Measurements from ENCODE around the gene YPEL4.

DNA sequence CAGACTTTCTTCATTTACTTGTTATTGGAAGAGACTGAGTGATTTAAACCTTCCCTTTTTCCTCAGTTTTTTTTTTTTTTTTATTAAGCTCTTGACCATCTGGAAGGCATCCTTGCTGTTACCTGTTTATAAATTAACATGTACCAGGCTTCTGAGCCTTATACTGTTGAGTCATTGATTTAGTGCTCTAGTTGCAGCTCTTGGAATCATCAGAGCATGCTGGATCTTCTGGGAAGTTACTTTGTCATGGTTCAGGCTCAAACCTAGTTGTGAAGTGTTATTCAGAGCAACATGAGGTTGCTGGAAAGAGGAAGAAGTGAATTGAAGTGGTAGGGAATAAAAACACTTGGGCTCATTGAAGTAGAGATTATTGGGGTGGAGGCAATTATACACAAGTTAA, 24.5 kb upstream of the YPEL4 start:
- TF ChIP-seq, protein P1, sequence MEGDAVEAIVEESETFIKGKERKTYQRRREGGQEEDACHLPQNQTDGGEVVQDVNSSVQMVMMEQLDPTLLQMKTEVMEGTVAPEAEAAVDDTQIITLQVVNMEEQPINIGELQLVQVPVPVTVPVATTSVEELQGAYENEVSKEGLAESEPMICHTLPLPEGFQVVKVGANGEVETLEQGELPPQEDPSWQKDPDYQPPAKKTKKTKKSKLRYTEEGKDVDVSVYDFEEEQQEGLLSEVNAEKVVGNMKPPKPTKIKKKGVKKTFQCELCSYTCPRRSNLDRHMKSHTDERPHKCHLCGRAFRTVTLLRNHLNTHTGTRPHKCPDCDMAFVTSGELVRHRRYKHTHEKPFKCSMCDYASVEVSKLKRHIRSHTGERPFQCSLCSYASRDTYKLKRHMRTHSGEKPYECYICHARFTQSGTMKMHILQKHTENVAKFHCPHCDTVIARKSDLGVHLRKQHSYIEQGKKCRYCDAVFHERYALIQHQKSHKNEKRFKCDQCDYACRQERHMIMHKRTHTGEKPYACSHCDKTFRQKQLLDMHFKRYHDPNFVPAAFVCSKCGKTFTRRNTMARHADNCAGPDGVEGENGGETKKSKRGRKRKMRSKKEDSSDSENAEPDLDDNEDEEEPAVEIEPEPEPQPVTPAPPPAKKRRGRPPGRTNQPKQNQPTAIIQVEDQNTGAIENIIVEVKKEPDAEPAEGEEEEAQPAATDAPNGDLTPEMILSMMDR (IDR thresholded peaks at IDR 0.05 in 4 of 5, conservative IDR thresholded peaks at IDR 0.05 in 1 of 5), result no peak
- TF ChIP-seq POLR2A (IDR thresholded peaks at IDR 0.05), result no peak
